Aorta (tissue), 5 donors: Measurements from ENCODE around the gene GCNT1. TPM values are rescaled to one million over a fixed set of nuclear protein-coding genes. Genes with fewer than 3 reads are reported as not detected.
"Not testable (repeated sequence)": the region's sequence is repeated elsewhere in the genome, so short reads cannot be mapped to it uniquely, and the experiment has no call there.

Experiments used
- ATAC-seq: fragments of 200-7000 bp; cut with Tn5 transposase; one replicate; pipeline ENCODE4 v1.9.1; 2022; ENCODE audit warnings: moderate library complexity; ENCODE audit not compliant: low FRiP score
- DNase-seq, 2 donors: peaks; one replicate each; pipeline ENCODE4 v3.0.0-alpha.2; 2020
- H3K27ac ChIP-seq, 2 donors: one replicate each; pipeline ENCODE4 v1.5.1; 2013; ENCODE audit warnings: low read length in 2 of 2, mild to moderate bottlenecking in 2 of 2, moderate library complexity in 2 of 2, control low read depth in 1 of 2, inconsistent platforms in 1 of 2, low read depth in 1 of 2
- H3K27me3 ChIP-seq, 2 donors: one replicate each; pipeline ENCODE4 v1.6.1; 2013; ENCODE audit warnings: control low read depth in 1 of 2, low read length in 1 of 2, mild to moderate bottlenecking in 1 of 2, moderate library complexity in 1 of 2; ENCODE audit not compliant: insufficient read depth in 2 of 2, control insufficient read depth in 1 of 2
- H3K36me3 ChIP-seq, 2 donors: one replicate each; pipeline ENCODE4 v1.6.1; 2013; ENCODE audit warnings: control low read depth in 1 of 2, low read length in 1 of 2, mild to moderate bottlenecking in 1 of 2; ENCODE audit not compliant: insufficient read depth in 2 of 2, control insufficient read depth in 1 of 2
- H3K4me1 ChIP-seq, 2 donors: one replicate each; pipeline ENCODE4 v1.6.1; 2013; ENCODE audit warnings: low read length in 2 of 2, control low read depth in 1 of 2, mild to moderate bottlenecking in 1 of 2, moderate library complexity in 1 of 2; ENCODE audit not compliant: insufficient read depth in 2 of 2, control insufficient read depth in 1 of 2
- H3K4me3 ChIP-seq, 2 donors: one replicate each; pipeline ENCODE4 v1.5.1; 2013; ENCODE audit warnings: low read length in 2 of 2, control low read depth in 1 of 2, mild to moderate bottlenecking in 1 of 2
- H3K9me3 ChIP-seq: one replicate; pipeline ENCODE4 v1.6.1; 2013; ENCODE audit warnings: mild to moderate bottlenecking, low read length; ENCODE audit not compliant: control insufficient read depth
- WGBS, 2 donors: extraction: QIAGEN DNeasy Blood & Tissue Kit; methylation state at CpG; one replicate each; pipeline ENCODE4 v1.1.7; 2013; 5-methylcytosine and 5-hydroxymethylcytosine counted together
- intact Hi-C, 2 donors: fragments of 100-400 bp; cut with DNase I; formaldehyde crosslinking; loops; one replicate each; pipeline versions ENCODE4 v1.14.2 to v1.15.0; 2022
- polyA plus RNA-seq, 2 donors: library from polyadenylated mRNA; stranded (reverse); fragments of 200-250 nt; gene quantifications; one replicate each; pipeline ENCODE4 v1.2.3, GENCODE V29; 2013
- total RNA-seq, 2 donors: library from RNA; stranded (reverse); fragmentation: NEBNext Ultra II Directional; extraction: Animal tissue kit (Norgen Biotek cat#: 25700); gene quantifications; one replicate each; pipeline ENCODE4 v1.2.1, GENCODE V29; 2021
- donor health status: healthy with polysubstance abuse.
- donor health status: Bipolar disorder and iron deficiency.
- donor health status: DM: no; HTN: no; CAD: no.
- donor health status: DM: no; HTN: no; CAD: no.
- donor health status: DM: yes; HTN: yes; CAD: no.

Gene GCNT1
- total and polyA plus RNA-seq, 4 donors = 0.79 to 14.4 (median 5.6) TPM

- Histone ChIP-seq H3K27ac (no peak overlapping the region), H3K9me3 (no peaks in the 10 kb centered on the region), H3K27me3 (no peaks in the 10 kb centered on the region), H3K36me3 (no peaks in the 10 kb centered on the region), H3K4me3 (no peak overlapping the region), H3K4me1 (no peaks in the 10 kb centered on the region)
- DNase-seq = no peak
- ATAC-seq = no peak
- WGBS, 2 donors = 69 to 72% methylated on average over 2 of the region's 2 CpGs
- intact Hi-C loops = no loop called here
Observed at GRCh38 chr9:76423216-76424177, 35.5 kb upstream of the GCNT1 start.

DNA sequence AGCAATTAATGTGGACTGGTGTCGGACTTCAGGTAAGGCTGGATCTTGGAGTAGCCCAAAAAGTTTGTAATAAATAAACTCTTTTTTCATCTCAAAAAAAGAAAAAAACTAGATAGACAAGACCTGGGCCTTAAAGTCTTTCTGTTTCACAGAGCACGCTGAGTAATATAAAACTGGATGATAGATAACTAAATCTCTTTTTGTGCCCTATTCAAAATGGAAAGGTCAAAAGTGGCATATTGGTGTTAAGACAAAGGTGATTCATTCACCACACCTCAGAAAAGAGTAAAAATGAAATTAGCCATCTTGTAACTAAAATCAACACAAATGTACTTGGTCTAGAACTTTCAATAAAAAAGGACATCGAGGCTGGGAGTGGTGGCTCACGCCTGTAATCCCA lies 34.5 kb upstream of the GCNT1 start:
- H3K36me3 ChIP-seq = no peaks in the 10 kb centered on the region

GRCh38 chr9:76425677-76426453 lies 33.1 kb upstream of the GCNT1 start:
- no peaks in the 10 kb centered on the region for H3K4me1 ChIP-seq
- no peak overlapping the region for H3K27ac ChIP-seq
- H3K4me3 ChIP-seq = no peak overlapping the region
- no peaks in the 10 kb centered on the region for H3K36me3 ChIP-seq
- no peaks in the 10 kb centered on the region for H3K27me3 ChIP-seq
- intact Hi-C loops = no loop called here
- WGBS, 2 donors = 91 to 92% methylated on average over 8 of the region's 8 CpGs
- H3K9me3 ChIP-seq = no peaks in the 10 kb centered on the region
- ATAC-seq = no peak
- no peak for DNase-seq

More for the DNA sequence above, 34.5 kb upstream of the GCNT1 start:
- 95 to 96% methylated on average over 4 of the region's 4 CpGs for WGBS, 2 donors
- Histone ChIP-seq H3K27me3 (no peaks in the 10 kb centered on the region), H3K27ac (no peak overlapping the region), H3K9me3 (no peaks in the 10 kb centered on the region), H3K4me3 (no peak overlapping the region), H3K4me1 (no peaks in the 10 kb centered on the region)
- no peak for DNase-seq
- no peak for ATAC-seq
- intact Hi-C loops = no loop called here

DNA sequence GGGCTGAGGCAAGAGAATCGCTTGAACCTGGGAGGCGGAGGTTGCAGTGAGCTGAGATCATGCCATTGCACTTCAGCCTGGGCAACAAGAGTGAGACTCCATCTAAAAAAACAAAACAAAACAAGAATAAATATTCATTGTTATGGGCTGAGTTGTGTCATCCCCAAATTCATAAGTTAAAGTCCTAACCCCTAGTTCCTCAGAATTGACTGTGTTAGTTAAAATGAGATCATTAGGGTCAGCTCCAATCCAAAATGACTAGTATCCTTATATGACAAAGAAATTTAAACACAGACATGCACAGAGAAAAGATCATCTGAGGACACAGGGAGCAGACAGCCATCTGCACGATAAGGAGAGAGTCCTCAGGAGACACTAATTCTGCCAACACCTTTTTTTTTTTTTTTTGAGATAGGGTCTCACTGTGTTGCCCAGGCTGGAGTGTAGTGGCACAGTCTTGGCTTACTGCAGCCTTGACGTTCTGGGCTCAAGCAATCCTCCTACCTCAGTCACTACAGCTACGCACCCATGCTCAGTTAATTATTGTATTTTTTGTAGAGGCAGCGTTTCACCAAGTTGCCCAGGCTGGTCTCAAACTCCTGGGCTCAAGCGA lies 32.1 kb upstream of the GCNT1 start:
- ATAC-seq (no peak), DNase-seq (no peak)
- H3K4me1 ChIP-seq = no peaks in the 10 kb centered on the region
- H3K27me3 ChIP-seq = no peaks in the 10 kb centered on the region
- no peak overlapping the region for H3K27ac ChIP-seq
- no peaks in the 10 kb centered on the region for H3K36me3 ChIP-seq
- H3K9me3 ChIP-seq = no peaks in the 10 kb centered on the region
- no peak overlapping the region for H3K4me3 ChIP-seq
- intact Hi-C loops = no loop called here
- WGBS, 2 donors = 80 to 82% methylated on average over 7 of the region's 7 CpGs

GRCh38 chr9:76431601-76432000 lies 27.4 kb upstream of the GCNT1 start:
- H3K4me3 ChIP-seq = no peak overlapping the region
- no peaks in the 10 kb centered on the region for H3K27me3 ChIP-seq
- H3K4me1 ChIP-seq = no peaks in the 10 kb centered on the region
- H3K27ac ChIP-seq = no peak overlapping the region
- WGBS, 2 donors = 76 to 80% methylated on average over 8 of the region's 8 CpGs
- intact Hi-C loops = no loop called here
- no peaks in the 10 kb centered on the region for H3K9me3 ChIP-seq
- DNase-seq (no peak), ATAC-seq (no peak)
- no peaks in the 10 kb centered on the region for H3K36me3 ChIP-seq

- no peak overlapping the region for H3K27ac ChIP-seq
- ATAC-seq (no peak), DNase-seq (no peak)
- no peaks in the 10 kb centered on the region for H3K4me1 ChIP-seq
- intact Hi-C loops = no loop called here
- no peaks in the 10 kb centered on the region for H3K36me3 ChIP-seq
- no peaks in the 10 kb centered on the region for H3K9me3 ChIP-seq
- 74 to 78% methylated on average over 5 of the region's 5 CpGs for WGBS, 2 donors
- H3K27me3 ChIP-seq = no peaks in the 10 kb centered on the region
- no peak overlapping the region for H3K4me3 ChIP-seq
Observed at GRCh38 chr9:76433406-76433805, 25.6 kb upstream of the GCNT1 start.

GRCh38 chr9:76433836-76434235 lies 25.1 kb upstream of the GCNT1 start:
- DNase-seq = no peak
- no peaks in the 10 kb centered on the region for H3K9me3 ChIP-seq
- no peaks in the 10 kb centered on the region for H3K4me1 ChIP-seq
- intact Hi-C loops = no loop called here
- no peaks in the 10 kb centered on the region for H3K36me3 ChIP-seq
- H3K27me3 ChIP-seq = no peaks in the 10 kb centered on the region
- H3K4me3 ChIP-seq = no peak overlapping the region
- H3K27ac ChIP-seq = no peak overlapping the region
- WGBS, 2 donors = 82 to 83% methylated on average over 3 of the region's 3 CpGs
- no peak for ATAC-seq

DNA sequence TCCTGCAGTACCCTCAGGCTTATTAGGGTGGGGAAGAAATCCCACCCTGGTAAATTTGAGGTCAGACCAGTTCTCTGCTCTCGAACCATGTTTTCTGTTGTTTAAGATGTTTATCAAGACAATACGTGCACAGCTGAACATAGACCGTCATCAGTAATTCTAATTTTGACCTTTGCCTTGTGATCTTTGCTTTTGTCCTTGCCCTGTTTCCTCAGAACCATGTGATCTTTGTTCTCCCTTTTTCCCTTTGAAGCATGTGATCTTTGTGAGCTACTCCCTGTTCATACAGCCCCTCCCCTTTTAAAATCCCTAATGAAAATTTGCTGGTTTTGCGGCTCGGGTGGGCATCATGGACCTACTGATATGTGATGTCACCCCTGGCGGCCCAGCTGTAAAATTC lies 24.1 kb upstream of the GCNT1 start:
- ATAC-seq, H3K4me3 ChIP-seq, H3K27ac ChIP-seq, H3K36me3 ChIP-seq, H3K9me3 ChIP-seq, DNase-seq, H3K27me3 ChIP-seq, intact Hi-C loops, H3K4me1 ChIP-seq: not testable (repeated sequence)
- WGBS, 2 donors = 92 to 95% methylated on average over 6 of the region's 6 CpGs
